Gastroesophageal sphincter (tissue), 3 donors: ENCODE results near the gene ZDHHC11B.
"Not testable (repeated sequence)": the region's sequence is repeated elsewhere in the genome, so short reads cannot be mapped to it uniquely, and the experiment has no call there.

Experiments used
- EP300 ChIP-seq: sonication (generic); formaldehyde crosslinking; IDR thresholded peaks from one replicate; pipeline ENCODE4 v1.6.1; 2017; ENCODE audit warnings: antibody characterized with exemption, mild to moderate bottlenecking
- POLR2A ChIP-seq, 2 donors: fragments of 450-650 bp; IDR thresholded peaks; one replicate each; pipeline ENCODE4 v1.6.1; 2017; ENCODE audit warnings: antibody characterized with exemption in 2 of 2, mild to moderate bottlenecking in 2 of 2, moderate library complexity in 1 of 2
- TF ChIP-seq, protein P1 (sequence below), 4 experiments: fragments of 200-600 bp in 2 of 4; fragments of 450-650 bp in 2 of 4; sonication (generic) in 1 of 4; IDR thresholded peaks; one replicate each; pipeline ENCODE4 v1.5.1; 2017 to 2019; ENCODE audit warnings: antibody characterized with exemption in 4 of 4, mild to moderate bottlenecking in 2 of 4, moderate library complexity in 2 of 4

GRCh38 chr5:723309-723708, 61.2 kb downstream of the ZDHHC11B start:
- TF ChIP-seq EP300; POLR2A (IDR thresholded peaks at IDR 0.05): not testable (repeated sequence)
- TF ChIP-seq, protein P1, sequence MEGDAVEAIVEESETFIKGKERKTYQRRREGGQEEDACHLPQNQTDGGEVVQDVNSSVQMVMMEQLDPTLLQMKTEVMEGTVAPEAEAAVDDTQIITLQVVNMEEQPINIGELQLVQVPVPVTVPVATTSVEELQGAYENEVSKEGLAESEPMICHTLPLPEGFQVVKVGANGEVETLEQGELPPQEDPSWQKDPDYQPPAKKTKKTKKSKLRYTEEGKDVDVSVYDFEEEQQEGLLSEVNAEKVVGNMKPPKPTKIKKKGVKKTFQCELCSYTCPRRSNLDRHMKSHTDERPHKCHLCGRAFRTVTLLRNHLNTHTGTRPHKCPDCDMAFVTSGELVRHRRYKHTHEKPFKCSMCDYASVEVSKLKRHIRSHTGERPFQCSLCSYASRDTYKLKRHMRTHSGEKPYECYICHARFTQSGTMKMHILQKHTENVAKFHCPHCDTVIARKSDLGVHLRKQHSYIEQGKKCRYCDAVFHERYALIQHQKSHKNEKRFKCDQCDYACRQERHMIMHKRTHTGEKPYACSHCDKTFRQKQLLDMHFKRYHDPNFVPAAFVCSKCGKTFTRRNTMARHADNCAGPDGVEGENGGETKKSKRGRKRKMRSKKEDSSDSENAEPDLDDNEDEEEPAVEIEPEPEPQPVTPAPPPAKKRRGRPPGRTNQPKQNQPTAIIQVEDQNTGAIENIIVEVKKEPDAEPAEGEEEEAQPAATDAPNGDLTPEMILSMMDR (IDR thresholded peaks at IDR 0.05), result not testable (repeated sequence)
